HG03139 (cell line): ENCODE data around the gene PTPRS.
"Not testable (repeated sequence)": the region's sequence is repeated elsewhere in the genome, so short reads cannot be mapped to it uniquely, and the experiment has no call there.

Experiments
- ATAC-seq: cut with Tn5 transposase; IDR thresholded peaks from one replicate; pipeline ENCODE4 v1.9.1; 2021; ENCODE audit not compliant: unreplicated experiment

Gene PTPRS

GRCh38 chr19:5340637-5341447 is at the start of gene PTPRS:
Gene PTPRS, minus strand, starts transcription at chr19:5340812. Its CDS starts 54,672 bp downstream, at chr19:5286140.
- ATAC-seq, result no peak

DNA sequence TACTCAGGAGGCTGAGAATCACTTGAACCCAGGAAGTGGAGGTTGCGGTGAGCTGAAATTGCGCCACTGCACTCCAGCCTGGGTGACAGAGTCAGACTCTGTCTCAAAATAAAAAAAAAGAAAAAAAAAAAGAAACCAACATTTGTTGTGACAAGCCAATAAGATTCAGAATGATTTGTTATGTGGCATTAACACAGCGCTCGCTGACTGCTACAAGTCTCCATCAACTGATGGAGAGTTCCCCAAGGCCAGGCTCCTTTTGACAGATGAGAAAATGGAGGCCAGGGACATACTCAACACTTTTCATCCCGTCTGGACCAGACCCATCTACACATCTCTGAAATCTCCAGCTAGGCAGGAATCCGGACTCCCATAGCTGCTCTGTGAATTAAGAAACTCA is 48.7 kb upstream of the PTPRS start:
- no peak for ATAC-seq

- no peak for ATAC-seq
Measured at GRCh38 chr19:5387472-5387871, 46.9 kb upstream of the PTPRS start.

GRCh38 chr19:5386841-5387240 is 46.2 kb upstream of the PTPRS start:
- ATAC-seq, result no peak

DNA sequence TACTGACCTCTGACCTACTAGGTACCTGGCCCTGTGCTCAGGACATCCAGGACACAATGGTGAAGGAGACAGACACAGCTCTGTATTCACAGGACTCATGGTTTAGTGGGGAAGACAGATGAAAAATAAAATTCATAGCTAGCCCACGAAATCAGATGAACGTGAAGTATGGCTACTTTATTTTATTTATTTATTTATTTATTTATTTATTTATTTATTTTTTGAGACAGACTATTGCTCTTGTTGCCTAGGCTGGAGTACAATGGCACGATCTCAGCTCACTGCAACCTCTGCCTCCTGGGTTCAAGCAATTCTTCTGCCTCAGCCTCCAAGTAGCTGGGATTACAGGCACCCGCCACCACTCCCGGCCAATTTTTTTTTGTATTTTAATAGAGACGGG is 40.6 kb upstream of the PTPRS start:
- ATAC-seq, result not testable (repeated sequence)

DNA sequence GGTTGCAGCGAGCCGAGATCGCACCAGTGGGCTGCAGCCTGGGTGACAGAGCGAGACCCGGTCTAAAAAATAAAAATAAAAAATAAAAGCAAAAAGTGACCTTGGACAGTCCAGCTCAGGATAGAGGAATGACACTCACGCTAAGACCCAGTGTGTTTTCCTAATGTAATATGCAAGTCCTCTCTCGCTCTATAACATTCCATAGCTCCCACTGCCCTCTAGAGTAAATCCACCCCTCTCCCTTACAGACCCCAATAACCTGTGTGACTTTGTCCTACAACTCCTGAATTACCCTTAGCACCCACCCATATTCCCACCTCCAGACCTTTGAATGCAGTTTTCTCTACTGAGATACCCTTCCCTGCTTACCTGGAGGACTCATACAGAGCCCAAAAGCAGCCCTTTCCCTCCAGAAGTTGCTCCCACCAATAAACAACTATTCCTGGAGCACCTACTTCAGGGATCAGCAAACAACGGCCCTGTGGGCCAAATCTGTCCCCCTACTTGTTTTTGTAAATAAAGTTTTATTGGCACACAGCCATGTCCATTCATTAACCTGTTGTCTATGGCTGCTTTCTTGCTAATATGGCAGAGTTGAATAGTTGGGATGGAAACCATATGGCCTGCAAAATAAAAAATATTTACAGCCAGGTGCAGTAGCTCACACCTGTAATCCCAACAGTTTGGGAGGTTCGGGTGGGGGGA is 39.8 kb upstream of the PTPRS start:
- no peak for ATAC-seq

- no peak for ATAC-seq
Measured at GRCh38 chr19:5376928-5377327, 36.3 kb upstream of the PTPRS start.

- no peak for ATAC-seq
Measured at GRCh38 chr19:5372572-5373200, 32.1 kb upstream of the PTPRS start.

DNA sequence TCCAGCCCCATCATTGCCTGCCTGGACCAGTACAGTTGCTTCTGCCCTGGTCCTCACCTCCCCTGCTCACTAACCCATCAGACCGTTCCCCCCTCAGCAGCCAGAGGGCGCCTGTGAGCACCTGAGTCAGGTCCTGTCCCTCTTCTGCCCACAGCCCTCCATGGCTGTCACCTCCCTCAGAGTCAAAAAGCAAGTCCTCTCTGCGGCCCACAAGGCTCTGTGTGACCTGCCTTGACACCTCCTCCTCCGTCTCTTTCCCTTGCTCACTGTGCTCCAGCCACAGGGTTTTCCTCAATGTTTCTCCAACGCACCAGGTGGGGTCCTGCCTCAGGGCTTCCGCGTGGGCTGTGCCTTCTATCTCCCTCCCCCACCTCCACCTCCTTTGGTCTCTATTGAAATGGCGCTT is 29.4 kb upstream of the PTPRS start:
- no peak for ATAC-seq

- no peak for ATAC-seq
Measured at GRCh38 chr19:5369304-5369703, 28.7 kb upstream of the PTPRS start.

- ATAC-seq, result no peak
Measured at GRCh38 chr19:5367530-5368133, 27.0 kb upstream of the PTPRS start.

DNA sequence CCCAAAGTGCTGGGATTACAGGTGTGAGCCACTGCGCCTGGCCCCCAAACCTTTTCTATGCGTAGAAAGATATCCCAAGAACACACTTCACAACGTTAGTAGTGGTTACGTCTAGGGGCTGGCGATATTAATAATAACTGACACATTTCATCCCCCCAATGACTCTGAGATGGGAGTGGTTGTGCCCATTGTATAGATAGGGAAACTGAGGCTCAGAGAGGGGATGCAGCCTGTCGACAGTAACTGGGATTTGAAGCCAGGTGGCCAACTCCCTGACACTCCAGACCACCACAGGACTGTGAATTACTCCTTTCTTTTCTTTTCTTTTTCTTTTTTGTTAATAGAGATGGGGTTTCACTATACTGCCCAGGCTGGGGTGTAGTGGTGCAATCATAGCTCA is 25.3 kb upstream of the PTPRS start:
- ATAC-seq, result no peak

GRCh38 chr19:5364674-5365073 is 24.1 kb upstream of the PTPRS start:
- no peak for ATAC-seq

DNA sequence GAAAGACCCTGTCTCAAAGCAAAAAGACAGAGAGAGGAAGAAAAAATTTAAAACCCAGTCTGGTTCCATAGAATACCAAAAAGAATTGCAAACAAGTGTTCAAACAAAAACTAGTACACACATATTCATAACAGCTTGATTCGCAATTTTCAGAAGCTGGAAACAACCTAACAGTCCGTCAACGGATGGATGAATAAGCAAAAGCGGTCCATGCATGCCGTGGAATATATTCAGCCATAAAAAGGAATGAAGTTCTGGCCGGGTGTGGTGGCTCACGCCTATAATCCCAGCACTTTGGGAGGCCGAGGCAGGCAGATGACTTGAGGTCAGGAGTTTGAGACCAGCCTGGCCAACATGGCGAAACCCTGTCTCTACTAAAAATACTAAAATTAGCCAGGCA is 21.2 kb upstream of the PTPRS start:
- not testable (repeated sequence) for ATAC-seq

DNA sequence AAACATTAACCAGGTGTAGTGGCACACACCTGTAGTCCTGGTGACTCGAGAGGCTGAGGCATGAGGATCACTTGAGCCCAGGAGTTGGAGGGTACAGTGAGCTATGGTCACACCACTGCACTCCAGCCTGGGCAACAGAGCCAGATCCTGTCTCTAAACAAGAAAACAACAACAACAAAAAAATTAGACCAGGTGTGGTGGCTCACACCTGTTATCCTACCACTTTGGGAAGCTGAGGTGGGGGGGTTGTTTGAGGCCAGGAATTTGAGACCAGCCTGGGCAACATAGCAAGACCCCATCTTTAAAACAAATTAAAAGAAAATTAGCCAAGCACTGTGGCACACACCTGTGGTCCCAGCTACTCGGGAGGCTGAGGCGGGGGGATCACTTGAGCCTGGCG is 20.8 kb upstream of the PTPRS start:
- ATAC-seq, result no peak

DNA sequence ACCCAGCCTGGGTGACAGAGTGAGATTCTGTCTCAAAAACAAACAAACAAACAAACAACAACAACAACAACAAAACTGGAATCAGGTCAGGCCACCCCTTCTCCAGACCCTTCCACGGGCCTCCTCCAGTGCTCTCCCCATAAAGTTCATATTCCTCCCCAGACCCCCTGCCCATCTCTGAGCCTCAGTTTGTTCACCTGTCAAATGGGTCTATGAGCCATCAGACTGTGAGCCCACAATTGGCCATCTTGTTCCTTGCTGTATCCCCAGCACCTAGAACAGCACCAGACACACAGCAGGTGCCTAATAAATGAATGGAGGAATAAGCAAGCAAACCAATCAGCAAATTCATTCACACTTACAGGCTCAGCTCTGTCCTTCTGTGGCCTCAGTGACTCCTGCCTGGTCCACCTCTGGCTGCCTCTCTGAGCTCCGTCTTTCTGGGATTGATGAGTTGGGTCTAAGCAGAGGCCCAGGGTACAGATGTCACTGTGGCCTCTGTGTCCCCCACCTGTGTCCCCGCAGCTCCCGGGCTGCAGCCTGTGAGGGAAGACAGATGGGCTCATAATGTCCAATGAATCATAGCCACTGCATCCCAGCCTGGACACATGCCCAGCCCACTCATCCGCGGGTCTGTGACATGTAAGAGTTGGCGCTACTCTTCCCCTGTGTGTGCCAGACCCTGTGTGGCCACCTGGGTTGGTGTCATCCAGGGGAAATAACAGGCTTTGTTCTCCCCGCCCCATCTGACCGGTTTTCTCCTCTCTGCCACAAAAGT is 19.6 kb upstream of the PTPRS start:
- no peak for ATAC-seq

DNA sequence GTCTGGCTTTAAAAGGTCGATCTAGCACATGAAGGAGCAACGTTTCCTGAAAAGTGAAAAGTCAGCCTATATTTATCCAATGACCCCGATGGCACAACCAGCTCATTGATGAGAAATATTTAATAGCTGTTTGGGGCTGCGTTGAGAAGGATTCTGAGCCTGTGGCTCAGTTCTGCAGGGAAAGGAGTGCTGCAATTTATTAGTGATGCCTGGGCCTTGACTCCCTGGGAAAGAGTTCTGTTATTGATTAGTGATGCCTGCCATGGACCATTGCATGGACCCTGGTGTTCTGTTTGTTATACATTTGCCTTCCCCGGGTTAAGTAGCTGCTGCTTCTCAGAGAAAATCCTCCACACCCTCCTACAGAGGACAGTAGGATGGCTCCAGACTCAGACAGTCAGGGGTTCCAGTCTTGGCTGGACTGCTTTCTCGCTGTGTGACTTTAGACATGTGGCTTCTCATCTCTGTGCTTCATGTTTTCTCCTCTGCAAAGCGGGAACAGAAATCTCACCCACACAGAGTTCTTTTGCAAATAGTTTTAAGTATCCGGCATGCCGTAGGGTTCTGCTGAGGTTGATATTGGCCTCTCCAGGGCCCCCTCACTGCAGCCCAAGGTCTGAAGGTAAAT is 17.7 kb upstream of the PTPRS start:
- ATAC-seq, result no peak

- no peak for ATAC-seq
Measured at GRCh38 chr19:5357584-5357983, 17.0 kb upstream of the PTPRS start.

- no peak for ATAC-seq
Measured at GRCh38 chr19:5356918-5357317, 16.3 kb upstream of the PTPRS start.

DNA sequence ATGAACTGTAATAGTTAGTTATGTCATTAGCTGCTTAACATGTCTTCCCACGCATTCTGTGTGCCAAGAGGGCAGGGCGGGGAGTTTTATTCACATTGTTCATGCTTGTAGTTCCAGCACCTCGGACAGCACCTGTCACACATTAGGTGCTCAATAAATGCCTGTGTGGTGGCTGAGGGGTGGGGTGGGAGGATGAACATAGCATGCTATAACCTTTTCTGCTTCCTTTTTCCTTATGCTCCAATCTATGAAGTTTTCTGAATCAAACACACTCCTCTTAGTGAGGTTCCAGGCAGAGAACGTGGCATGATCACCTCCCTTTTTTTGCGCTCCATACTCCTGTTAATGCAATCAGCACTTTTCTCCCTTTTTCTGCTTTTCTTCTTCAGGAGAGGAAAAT is 15.8 kb upstream of the PTPRS start:
- ATAC-seq, result no peak
